ENCODE measurements around the gene C2orf92.
"Not testable (repeated sequence)": the region's sequence is repeated elsewhere in the genome, so short reads cannot be mapped to it uniquely, and the experiment has no call there.

C2orf92 gene

GRCh38 chr2:97676620-97677019, 7.1 kb downstream of the C2orf92 start:
- no peaks in the 10 kb centered on the region for H3K27me3 ChIP-seq

GRCh38 chr2:97677480-97677879, 8.0 kb downstream of the C2orf92 start:
- no peak overlapping the region for H3K27ac ChIP-seq
- H3K36me3 ChIP-seq = no peaks in the 10 kb centered on the region
- no peak for TF ChIP-seq CTCF (IDR thresholded peaks at IDR 0.05)
- no peak overlapping the region for H3K4me3 ChIP-seq (ENCODE audit: low read depth in 1 of 2, low read length in 1 of 2)
- H3K9me3 ChIP-seq = no peaks in the 10 kb centered on the region
- H3K4me1 ChIP-seq (ENCODE audit: control insufficient read depth in 1 of 2, insufficient read depth in 1 of 2, low read depth in 1 of 2, low read length in 1 of 2) = peaks cover 18 to 20% of the 10 kb centered on the region in 2 experiments
- no peaks in the 10 kb centered on the region for H3K27me3 ChIP-seq

More at GRCh38 chr2:97676620-97677019, 7.1 kb downstream of the C2orf92 start:
- H3K4me3 ChIP-seq (ENCODE audit: low read depth in 1 of 2, low read length in 1 of 2) = no peak overlapping the region
- peaks cover 18 to 20% of the 10 kb centered on the region in 2 experiments for H3K4me1 ChIP-seq (ENCODE audit: control insufficient read depth in 1 of 2, insufficient read depth in 1 of 2, low read depth in 1 of 2, low read length in 1 of 2)
- no peak overlapping the region for H3K27ac ChIP-seq
- no peak for TF ChIP-seq CTCF (IDR thresholded peaks at IDR 0.05)
- H3K36me3 ChIP-seq = no peaks in the 10 kb centered on the region
- H3K9me3 ChIP-seq = no peaks in the 10 kb centered on the region

GRCh38 chr2:97678298-97678697, 8.8 kb downstream of the C2orf92 start:
- H3K27ac ChIP-seq = no peak overlapping the region
- no peaks in the 10 kb centered on the region for H3K36me3 ChIP-seq
- no peak for TF ChIP-seq CTCF (IDR thresholded peaks at IDR 0.05)
- H3K4me3 ChIP-seq (ENCODE audit: low read depth in 1 of 2, low read length in 1 of 2) = no peak overlapping the region
- H3K9me3 ChIP-seq = no peaks in the 10 kb centered on the region
- peaks cover 12 to 15% of the 10 kb centered on the region in 2 experiments for H3K4me1 ChIP-seq (ENCODE audit: control insufficient read depth in 1 of 2, insufficient read depth in 1 of 2, low read depth in 1 of 2, low read length in 1 of 2)
- H3K27me3 ChIP-seq = no peaks in the 10 kb centered on the region

GRCh38 chr2:97687235-97687634, 17.7 kb downstream of the C2orf92 start:
- not testable (repeated sequence) for H3K9me3 ChIP-seq

GRCh38 chr2:97688062-97688827, 18.7 kb downstream of the C2orf92 start:
- no peak overlapping the region for H3K27ac ChIP-seq

More at GRCh38 chr2:97687235-97687634, 17.7 kb downstream of the C2orf92 start:
- not testable (repeated sequence) for H3K36me3 ChIP-seq; H3K4me1 ChIP-seq (ENCODE audit: control insufficient read depth in 1 of 2, insufficient read depth in 1 of 2, low read depth in 1 of 2, low read length in 1 of 2); H3K27me3 ChIP-seq; H3K27ac ChIP-seq; H3K4me3 ChIP-seq (ENCODE audit: low read depth in 1 of 2, low read length in 1 of 2)

More at GRCh38 chr2:97688062-97688827, 18.7 kb downstream of the C2orf92 start:
- Histone ChIP-seq H3K4me1 (ENCODE audit: control insufficient read depth in 1 of 2, insufficient read depth in 1 of 2, low read depth in 1 of 2, low read length in 1 of 2) (peaks cover 15 to 16% of the 10 kb centered on the region in 2 experiments), H3K9me3 (no peaks in the 10 kb centered on the region), H3K36me3 (no peaks in the 10 kb centered on the region), H3K4me3 (ENCODE audit: low read depth in 1 of 2, low read length in 1 of 2) (no peak overlapping the region), H3K27me3 (no peaks in the 10 kb centered on the region)
- TF ChIP-seq CTCF (IDR thresholded peaks at IDR 0.05) = no peak
